ENCODE data around the gene F12. TPM values are rescaled to one million over a fixed set of nuclear protein-coding genes. Genes with fewer than 3 reads are reported as not detected.

Gene F12
- total RNA-seq, 2 experiments from 2014 or later: 5.1 to 5.9 TPM

- Mint-ChIP-seq H3K36me3 (no peaks in the 10 kb centered on the region), H3K27me3 (peaks cover 8% of the 10 kb centered on the region), H3K4me3 (peak overlapping the region; percentile 75), H3K9me3 (no peaks in the 10 kb centered on the region), H3K4me1 (ENCODE audit: low read depth) (peaks cover 22% of the 10 kb centered on the region), H3K27ac (no peak overlapping the region)
- ChIA-PET POLR2A (interaction anchor here (0.8 to 5.1 kb wide), 10 partner anchors 11 to 53 kb away, joined by 3 to 81 read pairs (median 11); partner anchors contain the start of genes GRK6, LMAN2 and PRR7), CTCF (interaction anchor here (0.7 to 9.5 kb wide), 29 partner anchors 9 to 290 kb away, joined by 3 to 624 read pairs (median 14); partner anchors contain the start of genes DBN1, DDX41, GRK6 and LMAN2)
- intact Hi-C loops (cut with micrococcal nuclease): loop anchor here (1.0 kb wide), 3 partner anchors 22 to 86 kb away; partner anchors contain the start of gene GRK6
- DNase-seq: no peak
Measured at GRCh38 chr5:177404641-177405179, 4.7 kb downstream of the F12 start.

GRCh38 chr5:177403792-177404640, 5.3 kb downstream of the F12 start:
- H3K4me3 Mint-ChIP-seq: peak overlapping the region; percentile 75
- peaks cover 22% of the 10 kb centered on the region for H3K4me1 Mint-ChIP-seq (ENCODE audit: low read depth)
- H3K27me3 Mint-ChIP-seq: peaks cover 8% of the 10 kb centered on the region
- H3K9me3 Mint-ChIP-seq: no peaks in the 10 kb centered on the region
- ChIA-PET POLR2A (interaction anchor here (0.8 to 5.1 kb wide), 16 partner anchors 9 to 96 kb away, joined by 3 to 81 read pairs (median 6); partner anchors contain the start of genes GRK6, LMAN2, PDLIM7 and PRR7), CTCF (interaction anchor here (0.6 to 9.5 kb wide), 35 partner anchors 9 to 289 kb away, joined by 3 to 624 read pairs (median 9); partner anchors contain the start of genes DBN1, DDX41, GRK6 and LMAN2)
- H3K36me3 Mint-ChIP-seq: no peaks in the 10 kb centered on the region
- intact Hi-C loops (cut with micrococcal nuclease): loop anchor here (1.0 to 2.0 kb wide), 5 partner anchors 14 to 91 kb away; partner anchors contain the start of gene GRK6
- peak; percentile 91 for DNase-seq
- no peak overlapping the region for H3K27ac Mint-ChIP-seq

- DNase-seq: peak; percentile 69
- H3K4me3 Mint-ChIP-seq: peak overlapping the region; percentile 75
- peaks cover 22% of the 10 kb centered on the region for H3K4me1 Mint-ChIP-seq (ENCODE audit: low read depth)
- peaks cover 8% of the 10 kb centered on the region for H3K27me3 Mint-ChIP-seq
- H3K36me3 Mint-ChIP-seq: no peaks in the 10 kb centered on the region
- ChIA-PET CTCF (interaction anchor here (0.6 to 9.5 kb wide), 35 partner anchors 8 to 289 kb away, joined by 3 to 624 read pairs (median 9); partner anchors contain the start of genes DBN1, DDX41, GRK6 and LMAN2), POLR2A (interaction anchor here (0.8 to 5.1 kb wide), 17 partner anchors 10 to 97 kb away, joined by 3 to 81 read pairs (median 6); partner anchors contain the start of genes GRK6, LMAN2, PDLIM7 and PRR7)
- no peak overlapping the region for H3K27ac Mint-ChIP-seq
- intact Hi-C loops (cut with micrococcal nuclease): loop anchor here (1.0 to 2.0 kb wide), 2 partner anchors 13 to 90 kb away; no protein-coding TSS in a partner anchor
- no peaks in the 10 kb centered on the region for H3K9me3 Mint-ChIP-seq
Measured at GRCh38 chr5:177403102-177403791, 6.1 kb downstream of the F12 start.

- peaks cover 8% of the 10 kb centered on the region for H3K27me3 Mint-ChIP-seq
Measured at GRCh38 chr5:177402271-177403043, 6.9 kb downstream of the F12 start.

GRCh38 chr5:177399997-177400868, 9.1 kb downstream of the F12 start, which contains the start of gene PFN3:
Gene PFN3 (minus strand): TSS chr5:177400661. CDS start chr5:177400576, 85 bp downstream.
- intact Hi-C loops (cut with micrococcal nuclease): no loop called here
- Mint-ChIP-seq H3K4me1 (ENCODE audit: low read depth) (peaks cover 20% of the 10 kb centered on the region), H3K27ac (peak within 1 kb of the TSS; percentile 15), H3K27me3 (peaks cover 8% of the 10 kb centered on the region), H3K36me3 (no peaks in the 10 kb centered on the region), H3K9me3 (no peaks in the 10 kb centered on the region), H3K4me3 (no peak within 1 kb of the TSS)
- ChIA-PET POLR2A (no interaction called here), CTCF (interaction anchor here (5.4 to 9.5 kb wide), 4 partner anchors 8 to 101 kb away, joined by 67 to 624 read pairs (median 222); partner anchors contain the start of genes GRK6 and PRR7)
- DNase-seq: no peak

More at GRCh38 chr5:177402271-177403043, 6.9 kb downstream of the F12 start:
- H3K9me3 Mint-ChIP-seq: no peaks in the 10 kb centered on the region
- DNase-seq: peak; percentile 88
- peak overlapping the region; percentile 75 for H3K4me3 Mint-ChIP-seq
- ChIA-PET POLR2A (interaction anchor here (0.7 to 5.1 kb wide), 13 partner anchors 12 to 95 kb away, joined by 3 to 81 read pairs (median 6); partner anchors contain the start of genes GRK6, LMAN2, PDLIM7 and PRR7), CTCF (interaction anchor here (0.6 to 9.5 kb wide), 32 partner anchors 8 to 288 kb away, joined by 3 to 624 read pairs (median 14); partner anchors contain the start of genes DBN1, DDX41, GRK6 and LMAN2)
- peaks cover 22% of the 10 kb centered on the region for H3K4me1 Mint-ChIP-seq (ENCODE audit: low read depth)
- intact Hi-C loops (cut with micrococcal nuclease): loop anchor here (1.0 to 2.0 kb wide), 2 partner anchors 12 to 90 kb away; no protein-coding TSS in a partner anchor
- H3K27ac Mint-ChIP-seq: peak overlapping the region; percentile 28
- no peaks in the 10 kb centered on the region for H3K36me3 Mint-ChIP-seq

GRCh38 chr5:177397875-177398390, 11.4 kb downstream of the F12 start:
- H3K27me3 Mint-ChIP-seq: peaks cover 4% of the 10 kb centered on the region
- H3K9me3 Mint-ChIP-seq: no peaks in the 10 kb centered on the region
- DNase-seq: no peak
- CTCF ChIA-PET: no interaction called here
- POLR2A ChIA-PET: no interaction called here
- no peaks in the 10 kb centered on the region for H3K36me3 Mint-ChIP-seq
- no peak overlapping the region for H3K4me3 Mint-ChIP-seq
- no peak overlapping the region for H3K27ac Mint-ChIP-seq
- intact Hi-C loops (cut with micrococcal nuclease): no loop called here
- peaks cover 10% of the 10 kb centered on the region for H3K4me1 Mint-ChIP-seq (ENCODE audit: low read depth)

GRCh38 chr5:177396807-177397206, 12.6 kb downstream of the F12 start:
- Mint-ChIP-seq H3K27ac (no peak overlapping the region), H3K27me3 (no peaks in the 10 kb centered on the region), H3K4me1 (ENCODE audit: low read depth) (peaks cover under 1% of the 10 kb centered on the region), H3K9me3 (no peaks in the 10 kb centered on the region), H3K36me3 (no peaks in the 10 kb centered on the region), H3K4me3 (no peak overlapping the region)
- intact Hi-C loops (cut with micrococcal nuclease): no loop called here
- no peak for DNase-seq
- POLR2A ChIA-PET: no interaction called here
- CTCF ChIA-PET: interaction anchor here (0.6 kb wide), 1 partner anchor 14 kb away, joined by 4 read pairs; no protein-coding TSS in a partner anchor

GRCh38 chr5:177396078-177396477, 13.3 kb downstream of the F12 start:
- no peak for DNase-seq
- Mint-ChIP-seq H3K9me3 (no peaks in the 10 kb centered on the region), H3K27me3 (no peaks in the 10 kb centered on the region), H3K4me1 (ENCODE audit: low read depth) (peaks cover 5% of the 10 kb centered on the region), H3K27ac (no peak overlapping the region), H3K4me3 (no peak overlapping the region), H3K36me3 (no peaks in the 10 kb centered on the region)
- ChIA-PET POLR2A (no interaction called here), CTCF (interaction anchor here (8.0 kb wide), 1 partner anchor 7 kb away, joined by 223 read pairs; the partner anchor contains the start of gene PFN3)
- intact Hi-C loops (cut with micrococcal nuclease): no loop called here

GRCh38 chr5:177393990-177394389, 15.4 kb downstream of the F12 start:
- H3K36me3 Mint-ChIP-seq: no peaks in the 10 kb centered on the region
- no peaks in the 10 kb centered on the region for H3K27me3 Mint-ChIP-seq
- intact Hi-C loops (cut with micrococcal nuclease): loop anchor here (5.0 kb wide), 1 partner anchor 282 kb away; no protein-coding TSS in a partner anchor
- peaks cover 26% of the 10 kb centered on the region for H3K4me1 Mint-ChIP-seq (ENCODE audit: low read depth)
- no peak for DNase-seq
- no peaks in the 10 kb centered on the region for H3K9me3 Mint-ChIP-seq
- no peak overlapping the region for H3K27ac Mint-ChIP-seq
- ChIA-PET CTCF (interaction anchor here (0.9 to 8.0 kb wide), 6 partner anchors 9 to 108 kb away, joined by 4 to 223 read pairs (median 7); partner anchors contain the start of genes F12 and PFN3), POLR2A (no interaction called here)
- no peak overlapping the region for H3K4me3 Mint-ChIP-seq

All from activated CD4-positive, alpha-beta memory T cell treated with anti-CD3 and anti-CD28 coated beads for 36 hours (primary cell).